HG03139 (cell line): ENCODE results near the gene TREX2.

Experiments used
- ATAC-seq: cut with Tn5 transposase; IDR thresholded peaks from one replicate; pipeline ENCODE4 v1.9.1; 2021; ENCODE audit not compliant: unreplicated experiment

TREX2 gene

GRCh38 chrX:153445856-153446635, at the start of gene TREX2:
Gene TREX2 (minus strand): TSS chrX:153446056. CDS start chrX:153445430, 626 bp downstream.
- ATAC-seq, result no peak

GRCh38 chrX:153495362-153495751, 49.5 kb upstream of the TREX2 start:
- ATAC-seq, result no peak

- no peak for ATAC-seq
These were observed 48.9 kb upstream of the TREX2 start, which contains the start of gene BGN for GRCh38 chrX:153494541-153495361. Gene BGN (plus strand): TSS chrX:153494980. CDS start chrX:153504632, 9,652 bp downstream.

- no peak for ATAC-seq
These were observed 48.2 kb upstream of the TREX2 start for GRCh38 chrX:153494061-153494460.

- no peak for ATAC-seq
These were observed 47.2 kb upstream of the TREX2 start for GRCh38 chrX:153493085-153493484.

- ATAC-seq, result no peak
These were observed 46.7 kb upstream of the TREX2 start for GRCh38 chrX:153492543-153492942.

- no peak for ATAC-seq
These were observed 46.1 kb upstream of the TREX2 start for GRCh38 chrX:153491918-153492317.

- no peak for ATAC-seq
These were observed 45.6 kb upstream of the TREX2 start for GRCh38 chrX:153491351-153491914.

GRCh38 chrX:153490217-153490930, 44.5 kb upstream of the TREX2 start:
- ATAC-seq, result no peak

- ATAC-seq, result no peak
These were observed 42.5 kb upstream of the TREX2 start for GRCh38 chrX:153488231-153488914.

GRCh38 chrX:153487590-153488071, 41.8 kb upstream of the TREX2 start:
- no peak for ATAC-seq

GRCh38 chrX:153486171-153486570, 40.3 kb upstream of the TREX2 start:
- ATAC-seq, result no peak

- no peak for ATAC-seq
These were observed 39.7 kb upstream of the TREX2 start for GRCh38 chrX:153485396-153486080.

- ATAC-seq, result no peak
These were observed 36.6 kb upstream of the TREX2 start for GRCh38 chrX:153482376-153483015.

- ATAC-seq, result no peak
These were observed 35.2 kb upstream of the TREX2 start for GRCh38 chrX:153481043-153481442.

GRCh38 chrX:153478746-153479145, 32.9 kb upstream of the TREX2 start:
- ATAC-seq, result no peak

- no peak for ATAC-seq
These were observed 32.0 kb upstream of the TREX2 start for GRCh38 chrX:153477901-153478300.

- no peak for ATAC-seq
These were observed 31.6 kb upstream of the TREX2 start for GRCh38 chrX:153477364-153477857.
